NOMO-1 treated with DMSO at 0.1 percent for 48 hours (cell line): ENCODE results near the gene SORBS2.

ENCODE experiments used
- DNase-seq: peaks from one replicate; lab custom pipeline; 2025; ENCODE audit not compliant: unreplicated experiment; lab: John Stamatoyannopoulos, UW

The SORBS2 gene

GRCh38 chr4:185682236-185682635, 129.8 kb downstream of the SORBS2 start:
- no peak for DNase-seq

DNA sequence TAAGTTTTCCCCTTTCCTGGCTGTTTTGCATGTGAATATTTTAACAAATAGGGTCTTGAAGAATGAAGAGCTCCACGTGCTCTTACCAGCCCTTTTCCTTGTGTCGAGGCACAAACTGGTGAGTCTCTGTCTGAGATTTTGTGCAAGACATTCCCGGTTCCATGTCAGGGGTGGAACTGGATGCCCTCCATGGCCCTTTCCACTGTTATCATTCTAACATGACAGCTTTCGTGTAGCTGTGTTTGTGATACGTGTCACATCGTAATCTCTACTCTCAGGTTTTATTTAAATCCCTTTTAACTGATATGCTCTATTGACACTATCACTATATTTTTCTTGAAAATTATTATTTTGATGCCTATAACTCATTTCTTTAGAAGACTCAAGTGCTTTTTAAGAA, 130.4 kb downstream of the SORBS2 start:
- no peak for DNase-seq

DNA sequence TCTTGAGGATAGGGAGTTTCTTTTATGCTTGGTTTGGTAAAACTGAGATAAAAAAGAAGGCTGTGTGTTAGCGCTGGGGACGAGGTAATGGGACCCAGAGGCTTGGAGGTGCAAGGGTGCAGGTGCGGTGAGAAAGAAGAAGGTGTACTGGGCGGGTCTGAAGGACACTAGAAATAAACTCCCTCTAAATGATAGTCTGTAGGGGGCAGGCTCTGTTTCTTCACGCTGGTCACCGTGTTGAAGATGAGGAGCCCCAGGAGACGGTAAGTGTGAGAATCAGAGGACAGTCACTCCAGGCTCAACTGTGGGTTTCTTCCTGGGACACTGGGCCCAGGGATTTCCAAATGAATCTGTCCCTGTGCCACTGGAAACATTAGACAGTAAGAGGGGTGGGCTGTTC, 131.4 kb downstream of the SORBS2 start:
- DNase-seq: no peak

GRCh38 chr4:185679523-185679922, 132.5 kb downstream of the SORBS2 start:
- DNase-seq: no peak

GRCh38 chr4:185677637-185678314, 134.2 kb downstream of the SORBS2 start:
- DNase-seq: no peak

DNA sequence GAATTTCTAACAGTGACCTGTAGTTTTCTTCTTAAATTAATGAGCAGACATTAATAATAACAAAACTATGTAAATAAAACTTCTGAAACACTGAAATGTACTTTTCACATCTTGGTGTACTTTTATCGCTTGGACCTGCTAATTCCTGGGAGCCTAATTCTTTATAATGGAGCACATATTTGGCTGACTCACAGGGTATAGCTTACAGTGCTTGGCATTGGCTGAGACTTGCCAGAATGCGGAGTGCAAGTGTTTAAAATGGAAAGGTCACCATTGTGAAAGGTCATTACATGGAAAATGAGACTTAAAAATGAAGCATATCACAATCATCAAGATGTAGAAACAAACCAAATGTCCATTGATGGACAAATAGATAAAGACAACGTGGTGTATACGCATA, 139.4 kb downstream of the SORBS2 start:
- no peak for DNase-seq

DNA sequence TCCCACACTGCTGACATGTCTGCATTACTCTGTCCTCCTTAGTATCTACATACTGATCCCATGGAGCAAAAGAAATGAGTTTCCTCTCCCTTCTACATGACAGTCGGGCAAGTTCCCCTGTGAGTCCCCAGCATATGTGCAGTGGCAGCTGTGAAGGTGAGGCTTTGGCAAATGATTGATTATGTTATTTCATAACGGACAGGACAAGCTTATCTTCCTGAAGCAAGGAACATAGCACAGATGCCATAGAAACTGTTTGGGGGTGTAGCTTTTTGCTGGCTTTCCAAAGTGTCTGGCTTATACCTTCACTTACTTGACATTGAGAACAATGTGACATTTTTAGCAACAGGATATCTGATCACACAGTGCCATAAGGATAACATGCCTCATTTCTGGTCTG, 139.8 kb downstream of the SORBS2 start:
- DNase-seq: no peak

- DNase-seq: no peak
Observed at GRCh38 chr4:185671496-185671895, 140.5 kb downstream of the SORBS2 start.

DNA sequence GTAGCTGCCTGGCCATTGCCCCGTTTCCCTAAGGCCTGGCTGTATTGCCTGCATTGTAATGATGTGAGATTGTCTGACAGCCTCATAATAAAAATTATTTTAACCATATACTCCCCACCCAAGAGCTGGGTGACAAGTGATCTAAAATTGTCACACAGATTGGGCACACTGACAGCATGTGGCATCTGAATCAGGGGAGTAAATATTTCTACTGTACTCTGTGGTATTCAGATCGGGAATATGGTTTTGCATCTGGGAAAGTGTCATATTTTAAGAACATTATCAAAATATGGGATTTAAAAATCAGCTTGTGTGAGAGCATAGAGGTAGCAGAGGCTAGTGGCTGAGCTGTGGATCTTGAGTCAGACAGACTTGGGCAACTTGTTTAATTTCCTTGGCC, 140.9 kb downstream of the SORBS2 start:
- no peak for DNase-seq

DNA sequence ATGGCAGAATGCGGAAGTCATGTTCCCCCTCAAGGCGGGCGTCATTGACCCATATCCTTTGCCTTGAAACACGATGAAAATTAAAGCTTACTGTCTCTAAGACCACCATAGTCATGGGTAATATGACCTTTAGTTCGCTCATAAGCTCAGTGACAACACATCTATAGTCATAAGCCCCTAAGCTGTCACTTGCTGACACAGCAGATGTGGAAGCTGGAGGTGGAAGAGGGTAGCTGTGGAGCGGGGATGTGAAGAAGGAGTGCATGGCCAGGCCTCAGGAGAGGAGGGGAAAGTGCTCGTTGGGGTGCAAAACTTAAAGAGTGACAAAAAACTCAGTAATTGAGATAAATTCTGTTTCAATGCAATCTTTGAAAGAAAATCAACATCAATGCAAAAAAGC, 142.7 kb downstream of the SORBS2 start:
- no peak for DNase-seq

DNA sequence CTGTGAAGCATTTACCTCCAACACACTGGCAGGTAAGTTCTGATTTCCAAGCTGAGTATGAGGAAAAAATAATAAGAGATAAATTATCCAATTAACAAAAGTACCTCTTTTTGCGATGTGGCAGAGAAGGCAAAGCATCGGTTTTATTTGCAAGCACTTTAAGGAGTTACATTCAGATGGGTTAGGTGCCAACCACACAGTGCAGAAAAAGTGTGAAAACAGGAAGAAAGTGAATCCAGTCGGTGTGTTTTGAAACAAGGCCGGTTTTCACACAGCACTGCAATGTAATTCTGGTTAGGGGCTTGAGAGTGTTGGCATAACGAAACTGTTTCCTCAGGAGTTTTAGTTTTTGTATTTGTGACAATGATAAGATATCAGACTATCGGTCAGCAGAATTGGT, 145.8 kb downstream of the SORBS2 start:
- no peak for DNase-seq

DNA sequence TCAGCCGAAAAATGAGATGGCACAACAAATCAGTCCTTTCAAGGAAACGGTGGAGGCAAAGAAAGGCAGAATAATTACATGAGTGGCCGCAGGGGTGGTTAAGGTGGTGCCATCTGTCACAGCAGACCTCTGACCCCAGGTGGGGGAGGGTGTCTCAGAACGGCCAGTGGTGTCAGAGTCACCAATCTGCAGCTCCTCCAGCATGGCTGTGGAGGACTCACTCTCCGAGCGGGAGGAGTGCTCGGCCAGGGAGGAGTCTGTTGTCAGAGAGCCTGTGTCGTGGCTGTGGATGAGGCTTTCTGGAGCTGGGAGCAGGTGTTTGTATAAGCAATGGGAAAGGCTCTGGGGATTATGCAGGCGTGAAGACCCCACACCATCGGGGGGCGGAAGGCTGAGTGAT, 146.3 kb downstream of the SORBS2 start:
- DNase-seq: no peak

- no peak for DNase-seq
Observed at GRCh38 chr4:185664481-185664880, 147.5 kb downstream of the SORBS2 start.

DNA sequence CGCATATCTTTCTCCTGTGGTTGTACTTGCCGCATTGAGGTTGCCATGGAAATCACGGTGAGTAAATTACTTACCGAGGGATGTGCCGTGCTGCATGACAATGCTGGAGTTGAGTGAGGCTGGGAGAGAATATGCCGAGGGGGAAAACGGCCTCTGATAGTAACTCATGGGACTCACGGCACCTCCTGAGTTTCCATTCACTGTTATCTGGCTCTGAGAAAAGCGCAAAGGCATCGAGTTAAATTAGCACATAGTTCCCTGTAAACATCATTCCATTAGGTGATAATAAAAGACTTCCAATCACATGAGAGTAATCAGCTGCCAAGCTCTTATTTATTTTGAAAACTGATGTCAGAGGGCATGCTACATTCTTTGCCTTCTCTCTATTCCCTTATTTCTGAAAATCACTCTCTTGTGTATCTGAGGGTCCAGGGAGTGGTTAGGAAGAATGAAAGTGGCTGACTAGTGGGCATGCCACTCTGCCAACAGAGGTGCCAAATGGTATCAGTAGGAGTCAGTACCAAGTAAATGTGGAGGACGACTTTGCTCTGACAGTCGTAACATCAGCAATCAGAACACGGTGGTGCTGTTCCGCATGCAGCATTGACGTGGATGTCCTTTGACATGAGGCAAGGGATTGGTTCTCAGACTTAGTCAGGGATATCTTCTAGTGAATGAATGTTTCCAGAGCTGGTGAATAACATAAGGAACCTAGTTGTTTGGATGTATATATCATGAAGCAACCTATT, 149.8 kb downstream of the SORBS2 start:
- no peak for DNase-seq

DNA sequence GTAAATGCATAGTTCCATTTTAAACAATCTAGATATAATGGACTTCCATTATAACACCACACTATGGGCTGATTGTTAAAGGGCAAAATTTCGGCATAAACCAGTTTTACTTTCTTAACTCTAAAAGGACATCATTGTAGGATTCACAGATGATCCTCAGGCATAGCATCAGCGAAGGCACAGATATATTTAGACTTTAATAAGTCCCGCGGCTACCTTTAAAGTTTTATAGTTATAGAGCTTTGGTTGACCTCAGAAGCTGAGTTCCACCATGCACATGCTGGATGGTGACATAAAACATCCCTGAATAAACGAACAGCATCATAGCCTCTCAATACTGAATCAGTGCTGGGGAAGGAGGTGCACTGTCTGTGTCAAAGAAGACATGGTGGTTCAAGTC, 151.7 kb downstream of the SORBS2 start:
- DNase-seq: no peak

- no peak for DNase-seq
Observed at GRCh38 chr4:185657699-185658098, 154.3 kb downstream of the SORBS2 start.

- DNase-seq: no peak
Observed at GRCh38 chr4:185657183-185657582, 154.8 kb downstream of the SORBS2 start.

- no peak for DNase-seq
Observed at GRCh38 chr4:185656467-185656931, 155.5 kb downstream of the SORBS2 start.

DNA sequence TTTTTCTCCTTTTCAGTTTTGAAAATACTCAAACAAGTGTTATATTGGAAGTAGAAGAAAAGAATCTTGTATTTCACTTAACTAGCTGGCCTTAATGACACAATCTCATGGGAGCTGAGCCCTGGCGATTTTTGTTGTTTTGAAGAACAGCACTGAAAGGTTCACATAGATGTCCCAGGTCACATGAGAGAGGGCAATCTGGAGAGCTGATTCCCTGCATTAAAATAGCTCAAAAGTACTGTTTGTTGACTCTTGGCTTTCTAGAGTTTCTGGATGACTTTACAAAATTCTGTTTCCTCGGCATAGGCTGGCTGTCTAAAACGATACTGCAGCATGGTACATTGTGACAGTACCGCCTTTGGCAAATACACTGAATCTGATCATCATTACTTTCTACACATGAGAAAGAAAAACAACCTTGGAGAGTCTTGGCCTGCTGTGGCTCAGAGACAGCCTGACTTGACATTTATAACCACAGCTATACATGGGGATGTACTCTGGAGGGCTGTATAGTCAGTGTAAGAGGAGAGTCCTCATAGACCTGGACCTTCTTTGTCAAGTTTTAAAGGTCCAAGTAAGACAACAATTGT, 156.9 kb downstream of the SORBS2 start:
- no peak for DNase-seq

DNA sequence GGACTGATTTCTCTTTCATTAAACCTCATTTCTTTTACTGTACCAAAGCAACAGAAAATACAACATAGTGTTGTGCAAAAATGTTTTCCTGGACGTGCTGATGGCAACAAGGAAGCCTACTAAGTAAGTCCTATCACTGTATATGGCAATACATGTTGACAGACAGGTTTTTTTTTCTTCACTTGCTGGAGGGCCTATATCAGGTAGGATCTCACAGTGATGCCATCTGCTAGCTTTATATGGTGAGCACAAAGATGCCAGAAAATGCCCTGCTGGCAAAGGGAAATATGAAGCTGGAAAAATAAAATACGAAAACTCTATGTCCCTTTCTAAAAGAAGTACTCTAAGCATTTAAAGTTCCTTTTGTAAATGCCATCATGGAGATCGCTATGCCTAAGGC, 157.7 kb downstream of the SORBS2 start:
- DNase-seq: no peak

DNA sequence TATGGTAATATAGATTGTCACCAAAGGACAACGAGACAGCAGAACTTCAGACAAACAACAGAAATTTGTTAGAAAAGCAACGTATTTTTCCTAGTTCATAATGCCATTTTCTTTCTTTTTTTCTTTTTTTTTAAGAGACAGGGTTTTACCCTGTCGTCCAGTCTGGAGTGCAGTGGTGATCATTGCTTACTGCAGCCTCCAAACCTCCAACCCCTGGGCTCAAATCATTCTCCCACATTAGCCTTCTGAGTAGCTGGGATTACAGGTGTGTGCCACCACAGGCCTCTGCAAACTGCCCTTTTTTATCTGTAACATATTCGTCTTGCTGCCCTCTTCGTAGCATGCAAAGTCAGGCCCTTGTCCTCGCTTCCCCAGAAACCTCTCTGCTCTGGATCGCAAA, 160.1 kb downstream of the SORBS2 start:
- DNase-seq: no peak

DNA sequence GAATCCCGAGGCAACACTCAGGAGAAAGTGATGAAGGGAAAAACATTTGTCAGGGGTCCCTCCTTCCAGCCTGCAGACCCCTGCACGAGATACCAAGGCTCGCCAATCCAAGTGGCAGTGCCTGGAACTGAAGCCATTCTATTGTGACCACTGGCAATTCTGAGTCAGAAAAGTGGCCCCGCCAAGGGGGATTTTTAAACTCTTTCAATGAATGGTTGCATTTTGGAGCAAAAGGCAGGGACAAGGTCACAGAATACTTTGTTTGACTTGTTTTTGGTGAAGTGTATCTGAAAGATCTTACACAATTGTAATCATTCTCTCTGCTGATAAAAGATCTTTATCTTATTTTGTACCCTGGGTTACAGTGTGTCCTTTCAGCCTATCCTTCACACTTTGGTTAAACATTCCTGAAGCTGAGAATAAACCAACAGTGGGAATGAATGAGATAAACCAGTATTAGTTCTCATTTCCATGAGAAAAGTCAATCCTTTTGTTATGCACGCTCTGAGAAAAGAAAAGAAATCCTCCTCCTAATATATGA, 160.8 kb downstream of the SORBS2 start:
- DNase-seq: no peak
